SW 1271 (cell line): ENCODE measurements around the gene TCEA2.
"Not testable (repeated sequence)": the region's sequence is repeated elsewhere in the genome, so short reads cannot be mapped to it uniquely, and the experiment has no call there.

Experiments
- DNase-seq, 2 experiments: peaks; one replicate each; lab custom pipeline; 2025; lab: John Stamatoyannopoulos, UW

Gene TCEA2

DNA sequence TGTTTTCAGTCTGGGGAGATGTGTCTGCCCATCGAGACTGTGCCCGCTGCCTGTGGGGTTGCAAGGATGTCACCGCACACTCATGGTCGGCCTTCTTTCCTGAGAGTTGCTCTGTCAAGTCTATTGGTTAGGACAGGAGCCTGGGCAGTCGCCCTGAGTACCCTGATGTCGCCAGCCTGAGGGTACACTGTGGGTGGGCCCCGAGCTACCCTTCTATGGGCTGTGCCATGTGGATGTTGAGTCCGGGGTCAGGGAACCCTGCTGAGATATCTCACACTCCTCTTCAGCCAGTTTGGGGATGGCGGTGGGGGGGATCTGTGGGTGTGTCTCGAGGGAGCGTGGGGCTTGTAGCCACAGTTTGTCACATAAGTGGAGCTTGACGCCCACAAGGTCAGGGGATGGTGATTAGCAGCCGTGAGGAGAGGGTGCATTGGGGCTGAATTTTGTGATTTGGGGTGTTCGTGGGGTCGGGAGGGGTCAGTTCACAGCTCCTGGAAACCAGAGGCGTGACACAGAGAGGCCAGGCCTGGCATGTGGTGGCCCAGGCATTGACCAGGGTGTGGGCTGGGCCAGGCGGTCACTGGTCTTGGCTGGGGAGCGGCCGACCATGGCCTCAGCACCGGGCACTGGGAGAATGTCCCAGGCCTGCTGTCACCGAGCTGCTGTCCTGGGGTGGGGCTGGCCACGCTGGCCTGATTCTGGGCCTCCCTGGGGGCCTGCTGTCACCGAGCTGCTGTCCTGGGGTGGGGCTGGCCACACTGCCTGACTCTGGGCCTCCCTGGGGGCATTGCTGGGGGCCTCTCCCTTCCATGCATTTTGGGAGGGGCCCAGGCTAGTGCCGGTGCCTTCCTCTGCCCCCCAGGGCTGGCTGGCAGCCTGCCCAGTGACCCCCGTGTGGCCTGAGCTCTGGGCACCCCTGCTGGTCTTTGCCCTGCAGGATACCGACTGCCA is 46.0 kb downstream of the TCEA2 start:
- DNase-seq, result no peak

DNA sequence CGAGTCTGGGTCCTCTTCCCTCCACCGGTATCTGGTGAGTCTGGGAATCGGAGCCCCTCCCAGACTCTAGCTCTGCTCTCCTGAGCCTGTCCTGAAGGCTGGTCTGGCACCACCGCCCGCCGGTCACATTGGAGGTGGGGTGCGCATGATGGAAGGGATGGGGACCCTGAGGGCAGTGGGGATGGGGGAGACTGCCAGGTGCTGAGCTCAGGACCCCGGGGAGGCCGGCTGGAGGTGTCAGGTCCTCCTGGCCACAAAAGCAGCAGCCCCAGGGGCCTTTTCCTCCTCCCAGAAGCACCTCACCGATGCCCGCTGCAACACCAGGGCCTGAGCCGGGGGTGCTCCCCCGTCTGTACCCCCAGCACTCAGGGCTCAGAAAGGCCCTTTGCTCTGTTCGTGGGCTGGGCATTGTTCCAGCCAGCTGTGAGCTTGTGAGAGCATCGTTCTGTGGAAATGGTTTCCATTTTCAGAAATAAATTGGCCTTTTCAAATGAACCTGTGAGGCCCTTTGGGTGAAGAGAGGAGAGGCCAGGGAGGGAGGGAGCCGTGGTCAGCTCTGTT is 46.9 kb downstream of the TCEA2 start:
- no peak for DNase-seq

DNA sequence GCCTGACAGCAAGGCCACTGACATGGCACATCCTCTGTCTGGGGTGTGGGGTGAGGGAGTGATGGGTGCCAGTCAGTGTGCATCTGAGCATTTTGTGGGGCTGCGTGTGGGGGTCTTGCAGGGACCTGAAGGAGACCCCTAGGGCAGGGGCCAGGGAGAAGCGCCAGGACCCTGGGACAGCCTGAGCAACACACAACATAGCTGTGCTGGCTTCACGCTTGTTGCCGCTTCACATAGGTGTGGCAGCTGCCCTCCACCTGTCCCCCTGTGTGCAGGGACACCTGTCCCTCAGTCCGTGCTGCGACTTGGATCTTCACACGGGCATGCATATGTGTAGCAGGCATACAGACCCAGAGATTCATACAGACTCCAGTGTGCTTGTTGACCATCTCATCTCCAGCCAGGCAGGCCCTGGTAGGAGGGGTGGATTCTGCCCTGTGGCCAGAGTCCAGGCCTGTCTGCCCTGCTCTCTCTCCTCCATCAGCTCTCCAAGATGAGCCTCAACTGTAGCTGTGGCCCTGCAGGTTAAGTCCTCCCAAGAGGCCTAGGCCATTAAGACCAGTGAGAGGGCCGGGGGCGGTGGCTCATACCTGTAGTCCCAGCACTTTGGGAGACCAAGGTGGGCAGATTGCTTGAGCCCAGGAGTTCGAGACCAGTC is 47.5 kb downstream of the TCEA2 start:
- no peak for DNase-seq

DNA sequence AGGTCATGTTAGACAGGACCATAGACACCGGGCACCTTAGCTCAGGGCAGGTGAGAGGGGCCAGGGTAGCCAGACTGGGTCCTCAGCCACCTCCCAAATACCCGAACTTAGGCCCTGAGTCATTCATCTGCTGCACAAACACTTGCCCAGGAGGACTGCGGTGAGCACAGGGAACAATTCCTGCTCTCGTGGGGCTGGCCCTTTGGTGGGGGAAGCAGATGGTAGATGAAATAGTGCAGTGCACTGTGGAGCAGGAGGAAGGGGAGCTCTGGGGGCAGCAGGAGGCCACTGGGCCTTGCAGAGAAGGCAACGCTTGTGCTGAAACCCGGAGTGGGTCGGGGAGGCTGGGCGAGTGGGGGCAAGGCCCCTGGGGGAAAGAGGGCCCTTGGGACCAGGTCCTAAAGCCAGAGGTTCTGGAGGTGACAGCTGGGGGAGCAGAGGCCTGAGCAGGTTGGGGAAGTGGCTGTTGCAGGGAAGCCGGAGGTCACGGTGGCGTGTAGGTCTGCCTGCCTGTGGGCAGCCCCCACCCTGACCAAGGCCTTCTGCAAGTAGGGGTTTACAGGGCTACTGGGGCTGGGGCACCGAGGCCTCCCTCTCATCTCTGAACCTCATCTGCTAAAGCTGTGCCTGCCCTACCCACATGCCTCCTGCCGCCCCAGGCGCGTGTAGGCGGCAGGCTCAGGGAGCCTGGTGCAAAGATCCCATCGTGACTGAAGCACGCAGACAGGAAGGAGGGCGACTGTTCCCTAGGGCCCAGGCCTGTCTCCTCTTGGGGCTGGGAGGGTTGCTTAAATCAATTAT is 49.0 kb downstream of the TCEA2 start:
- DNase-seq, result no peak

DNA sequence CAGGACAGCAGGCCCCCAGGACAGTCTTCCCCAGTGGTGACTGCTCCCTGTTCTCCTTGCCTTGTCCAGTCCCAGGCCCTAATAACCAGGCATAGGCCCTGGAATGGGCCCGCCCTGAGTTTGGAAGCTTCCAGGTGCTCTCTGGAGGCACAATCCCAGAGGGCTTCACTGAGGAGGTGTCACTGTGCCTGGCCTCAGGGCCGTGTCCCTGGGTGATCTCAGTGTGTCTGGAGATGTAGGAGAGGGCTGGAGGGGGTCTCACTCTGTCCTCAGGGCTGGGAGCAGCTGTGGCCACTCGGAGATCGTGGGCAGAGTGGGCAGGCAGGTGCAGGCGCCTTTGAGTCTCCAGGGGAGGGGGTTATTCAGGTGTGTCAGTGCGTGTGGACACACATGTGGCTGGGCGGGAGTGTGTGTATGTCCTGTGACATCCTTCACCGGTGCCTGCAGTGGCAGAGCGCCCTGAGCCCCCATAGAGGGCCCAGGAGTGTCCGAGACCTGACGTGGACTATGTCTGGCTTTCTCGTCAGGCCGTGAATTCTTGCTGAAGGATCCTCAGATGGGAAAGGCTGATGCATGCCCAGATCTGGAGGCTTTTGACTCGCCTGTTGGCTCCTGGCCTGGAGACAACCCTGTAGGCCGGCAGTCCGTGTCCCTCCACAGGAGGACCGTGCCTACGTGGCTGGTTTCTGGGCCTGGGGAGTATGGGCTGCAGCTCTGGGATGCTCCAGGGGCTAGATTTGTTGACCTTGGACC is 49.9 kb downstream of the TCEA2 start:
- no peak for DNase-seq

DNA sequence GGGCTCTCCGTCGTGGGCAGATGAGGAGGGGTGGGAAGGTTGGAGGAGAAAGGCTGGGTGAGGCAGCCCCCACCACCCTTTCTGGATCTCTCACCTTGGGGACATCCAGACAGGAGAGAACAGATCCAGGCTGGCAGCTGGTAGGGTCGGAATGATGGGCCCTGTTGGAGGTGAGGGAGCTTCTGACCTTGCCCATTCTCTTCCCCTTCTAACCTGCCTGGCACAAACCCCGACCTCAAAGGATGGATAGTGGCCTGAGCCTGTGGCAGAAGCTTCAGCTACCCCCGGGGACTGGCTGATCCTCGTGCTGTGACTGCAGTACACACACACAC is 50.4 kb downstream of the TCEA2 start:
- no peak for DNase-seq

DNA sequence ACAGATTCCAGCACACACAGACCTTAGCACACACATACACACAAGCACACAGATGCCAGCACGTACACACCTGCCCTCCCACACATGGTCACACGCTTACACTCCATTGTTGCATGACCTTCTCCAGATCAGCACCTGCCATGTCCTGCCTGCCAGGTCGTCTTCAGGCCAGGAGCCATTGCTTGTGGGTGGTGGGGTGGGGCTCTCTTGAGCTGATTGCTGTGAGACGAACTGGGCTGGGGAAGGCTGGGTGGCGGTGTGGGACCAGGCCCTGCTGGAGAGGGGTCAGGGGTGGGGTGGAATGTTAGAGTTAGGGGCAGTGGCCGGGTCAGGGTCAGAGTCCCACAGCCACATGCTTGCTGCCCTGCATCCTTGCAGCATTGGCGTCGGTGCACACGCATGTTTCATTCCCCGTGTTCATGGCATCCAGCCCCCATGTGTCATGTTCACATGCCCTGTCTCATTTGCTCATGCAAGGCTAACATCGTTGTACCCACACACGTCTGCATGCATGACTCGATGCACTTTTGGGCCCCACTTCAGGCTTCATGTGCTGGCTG is 50.9 kb downstream of the TCEA2 start:
- no peak for DNase-seq

DNA sequence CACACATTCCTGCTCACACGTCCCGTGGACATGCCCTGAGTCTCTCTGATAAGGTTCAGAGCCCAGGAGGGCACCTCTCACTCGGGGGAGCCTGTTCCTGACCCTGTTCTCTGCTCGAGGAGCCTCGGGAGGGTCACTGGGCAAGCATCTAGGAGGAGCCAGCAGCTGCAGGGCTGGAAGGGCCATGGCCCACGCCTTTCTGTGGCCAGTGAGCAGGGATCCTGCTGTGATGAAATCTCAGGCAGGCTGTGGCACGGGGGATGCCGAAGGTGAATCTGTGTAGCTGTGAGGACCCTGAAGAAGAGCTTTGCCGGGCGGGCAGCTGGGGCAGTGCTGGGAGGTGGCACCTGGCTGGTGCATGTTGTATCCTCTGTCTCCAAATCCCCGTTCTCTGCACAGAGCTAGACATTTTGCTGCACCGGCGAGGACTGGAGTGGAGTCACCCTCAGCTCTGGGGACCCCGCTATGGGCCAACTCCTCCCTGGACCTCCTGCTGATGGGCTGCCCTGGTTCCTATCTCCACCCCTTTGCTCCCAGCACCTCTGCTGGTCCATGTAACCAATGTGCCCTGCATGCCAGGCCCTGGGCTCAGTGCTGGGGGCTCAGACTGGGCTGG is 51.5 kb downstream of the TCEA2 start:
- DNase-seq, result no peak

DNA sequence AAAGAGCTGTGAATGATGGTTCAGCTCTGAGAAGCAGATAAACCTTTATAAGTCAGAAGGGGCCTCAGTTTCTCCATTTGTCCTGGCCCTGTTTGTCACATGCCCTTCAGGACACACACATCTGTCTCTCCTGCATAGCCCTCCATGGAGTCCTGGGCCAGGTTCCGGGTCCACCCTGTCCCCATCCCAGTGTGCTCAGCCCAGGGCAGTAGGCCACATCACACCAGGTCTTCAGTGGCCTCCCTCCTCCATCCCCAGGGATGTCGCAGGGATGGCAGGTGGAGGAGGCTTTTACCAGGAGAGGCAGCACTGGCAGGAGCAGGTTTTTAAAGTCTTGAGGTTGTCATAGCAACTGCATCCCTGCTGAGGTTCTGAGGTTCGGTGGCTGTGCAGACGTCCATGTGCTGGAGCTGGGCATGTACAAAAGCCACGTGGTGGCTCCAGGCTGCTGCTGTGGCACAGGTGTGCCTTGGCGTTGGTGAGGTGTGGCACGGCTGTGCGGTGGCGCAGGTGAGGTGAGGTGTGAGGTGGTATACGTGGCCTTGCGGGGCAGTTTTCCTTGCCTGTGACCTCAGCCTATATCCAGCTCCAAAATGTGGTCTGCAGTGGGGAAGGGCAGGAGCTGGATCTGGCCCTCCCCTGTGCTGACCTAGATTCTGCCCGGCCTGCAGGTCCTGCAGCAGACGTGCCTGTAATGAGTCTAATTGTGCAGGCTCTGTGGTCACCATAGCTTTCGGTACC is 52.3 kb downstream of the TCEA2 start:
- no peak for DNase-seq

DNA sequence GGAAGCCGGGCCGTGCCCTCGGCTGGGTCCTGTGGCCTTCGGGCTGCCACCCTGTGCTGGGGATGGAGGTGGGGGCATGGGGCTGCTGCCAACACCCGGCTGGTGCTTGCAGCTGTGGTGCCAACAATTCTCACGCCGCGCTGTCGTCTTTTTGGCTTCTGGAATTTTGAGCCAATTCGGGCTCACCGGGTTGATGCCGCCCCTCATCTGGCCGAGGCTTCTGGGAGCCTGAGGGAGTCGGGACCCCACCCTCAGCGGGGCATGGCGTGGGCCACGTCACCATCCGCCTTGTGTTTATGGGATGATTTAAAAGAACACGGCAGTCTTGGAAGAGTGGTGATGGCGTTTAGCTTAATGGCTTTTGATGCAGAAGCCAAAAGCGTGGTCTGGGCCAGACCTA is 53.0 kb downstream of the TCEA2 start:
- no peak for DNase-seq

DNA sequence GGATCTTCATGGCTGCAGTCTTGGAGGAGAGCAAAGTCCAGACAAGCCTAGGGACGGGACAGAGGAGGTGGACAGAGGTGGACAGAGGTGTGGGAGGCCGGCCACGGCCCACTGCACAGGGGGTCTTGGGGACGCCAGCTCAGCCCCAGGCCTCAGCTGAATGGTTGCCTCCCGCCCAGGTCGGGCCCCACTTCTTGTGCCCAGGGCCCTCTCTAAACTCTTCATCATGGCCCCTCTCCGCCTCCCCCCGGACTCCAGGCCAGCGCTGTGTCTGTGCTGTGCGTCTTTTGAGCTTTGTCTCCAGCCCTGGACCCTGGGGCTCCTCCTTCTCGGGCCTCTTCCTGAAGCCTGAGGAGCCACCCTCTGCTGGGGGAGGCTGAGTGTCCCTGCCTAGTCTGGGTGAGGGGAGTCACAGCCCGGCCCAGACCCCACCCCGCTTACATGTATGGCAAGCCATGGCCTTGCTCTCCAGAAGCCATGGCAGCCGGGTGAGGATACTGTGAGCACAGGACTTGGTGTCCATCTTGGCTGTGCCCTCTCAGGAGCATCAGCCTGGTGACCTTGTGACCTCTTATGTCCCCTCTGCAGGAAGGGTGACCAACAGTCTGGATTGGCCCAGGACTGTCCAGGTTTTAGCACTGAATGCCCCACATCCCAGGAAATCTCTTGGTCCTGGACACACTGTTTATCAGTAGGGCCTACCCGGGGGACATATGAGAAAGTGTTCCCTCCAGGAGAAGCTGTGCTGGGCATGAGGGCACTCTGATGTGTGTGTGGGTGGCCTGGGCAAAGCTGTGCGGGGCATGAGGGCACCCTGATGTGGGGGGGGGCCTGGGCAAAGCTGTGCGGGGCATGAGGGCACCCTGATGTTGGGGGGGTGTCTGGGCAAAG is 53.8 kb downstream of the TCEA2 start:
- DNase-seq, result no peak

DNA sequence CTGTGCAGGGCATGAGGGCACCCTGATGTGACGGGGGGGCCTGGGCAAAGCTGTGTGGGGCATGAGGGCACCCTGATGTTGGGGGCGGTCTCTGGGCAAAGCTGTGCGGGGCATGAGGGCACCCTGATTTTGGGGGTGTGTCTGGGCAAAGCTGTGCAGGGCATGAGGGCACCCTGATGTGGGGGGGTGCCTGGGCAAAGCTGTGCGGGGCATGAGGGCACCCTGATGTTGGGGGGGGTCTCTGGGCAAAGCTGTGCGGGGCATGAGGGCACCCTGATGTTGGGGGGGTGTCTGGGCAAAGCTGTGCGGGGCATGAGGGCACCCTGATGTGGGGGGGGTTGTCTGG is 54.4 kb downstream of the TCEA2 start:
- not testable (repeated sequence) for DNase-seq

DNA sequence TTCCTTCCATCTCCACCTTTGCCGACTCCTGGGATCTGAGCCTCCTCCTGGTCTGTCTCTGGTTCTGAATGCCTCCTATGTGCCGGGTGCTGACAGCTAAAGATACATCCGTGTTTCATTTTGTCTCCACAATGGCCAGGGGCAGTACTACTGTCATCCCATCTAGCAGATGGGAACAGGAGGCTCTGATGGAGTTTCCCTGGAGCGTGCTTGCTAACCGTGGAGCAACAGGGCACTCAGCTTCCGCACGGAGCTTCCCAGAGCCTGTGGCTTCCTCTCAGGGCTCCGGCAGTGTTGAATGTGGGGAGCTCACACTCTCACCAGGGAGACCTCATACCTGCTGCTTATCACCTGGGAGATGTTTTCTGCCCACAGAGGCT is 56.3 kb downstream of the TCEA2 start:
- peak in 1 of 2 experiments; percentile 30 for DNase-seq

DNA sequence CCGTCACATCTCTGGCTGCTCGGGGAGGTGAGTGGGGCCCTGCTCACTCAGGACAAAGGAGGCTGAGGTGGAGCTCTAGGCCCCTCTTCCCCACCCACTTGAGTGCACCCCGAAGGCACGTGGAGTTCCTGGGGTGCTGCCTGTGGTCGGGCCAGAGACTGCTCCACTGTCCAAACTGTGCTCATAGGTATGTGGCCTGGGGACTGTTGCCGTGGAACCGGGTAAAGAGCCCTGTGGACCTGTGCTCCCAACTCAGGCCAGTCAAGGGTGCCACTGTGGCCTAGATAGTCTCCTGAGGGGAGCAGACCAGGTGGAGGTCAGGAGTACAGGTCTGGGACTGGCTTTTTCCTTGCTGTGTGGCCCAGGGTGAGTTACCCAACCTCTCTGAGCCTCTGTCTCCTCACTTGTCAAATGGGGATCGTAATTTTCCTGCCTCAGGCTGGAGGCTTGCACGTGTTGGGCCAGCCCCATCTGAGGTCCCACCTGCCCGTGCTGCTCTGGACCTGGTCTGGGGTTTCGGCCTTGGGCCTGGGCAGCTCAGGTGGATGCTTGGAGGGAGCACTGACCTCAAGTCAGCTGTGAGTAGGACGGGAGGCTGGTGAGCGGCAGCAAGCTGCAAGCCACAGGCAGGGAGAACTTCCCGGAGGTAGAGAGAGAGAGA is 56.8 kb downstream of the TCEA2 start:
- no peak for DNase-seq

DNA sequence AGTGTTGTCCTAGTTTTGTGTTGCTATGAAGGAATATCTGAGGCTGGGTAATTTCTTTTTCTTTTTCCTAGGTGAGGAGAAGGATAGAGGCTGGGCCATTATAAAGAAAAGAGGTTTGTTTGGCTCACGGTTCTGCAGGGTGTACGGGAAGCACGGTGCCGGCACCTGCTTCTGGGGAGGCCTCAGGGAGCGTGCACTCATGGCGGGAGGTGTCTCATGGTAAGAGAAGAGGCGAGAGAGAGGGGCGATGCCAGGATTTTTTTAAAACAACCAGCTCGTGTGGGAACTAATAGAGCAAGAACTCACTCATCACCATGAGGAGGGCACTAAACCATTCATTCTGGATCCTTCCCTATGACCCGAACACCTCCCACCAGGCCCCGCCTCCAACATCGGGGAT is 58.6 kb downstream of the TCEA2 start:
- no peak for DNase-seq
